GM23338 (cell line): ENCODE results near the gene GATAD2B. TPM values are rescaled to one million over a fixed set of nuclear protein-coding genes. Genes with fewer than 3 reads are reported as not detected.

Experiments used
- ATAC-seq: fragments of 200-7000 bp; cut with Tn5 transposase; 3 replicates; pipeline ENCODE4 v1.9.1; 2020
- DNase-seq: peaks from one replicate; pipeline ENCODE4 v3.0.0-alpha.2; 2015; ENCODE audit warnings: low spot score
- H2AFZ ChIP-seq: fragments of 200-600 bp; sonication (generic); 2 replicates; pipeline ENCODE4 v1.8.0; 2016; ENCODE audit warnings: antibody characterized with exemption, mild to moderate bottlenecking, moderate library complexity
- H3F3A ChIP-seq: fragments of 200-600 bp; sonication (generic); replicated peaks from 2 replicates; pipeline ENCODE4 v1.8.0; 2017; ENCODE audit warnings: antibody characterized with exemption, mixed run types, low read depth
- H3K27ac ChIP-seq: fragments of 200-600 bp; sonication (generic); 2 replicates; pipeline ENCODE4 v1.6.1; 2016; ENCODE audit warnings: low read depth
- H3K27me3 ChIP-seq: fragments of 200-600 bp; sonication (generic); 2 replicates; pipeline ENCODE4 v1.8.0; 2016; ENCODE audit warnings: mild to moderate bottlenecking, mixed run types, moderate library complexity; ENCODE audit not compliant: insufficient read depth
- H3K36me3 ChIP-seq: fragments of 200-600 bp; sonication (generic); 2 replicates; pipeline ENCODE4 v1.8.0; 2016; ENCODE audit warnings: mild to moderate bottlenecking; ENCODE audit not compliant: insufficient read depth
- H3K4me1 ChIP-seq: fragments of 200-600 bp; sonication (generic); 2 replicates; pipeline ENCODE4 v1.8.0; 2016; ENCODE audit warnings: mild to moderate bottlenecking, moderate library complexity; ENCODE audit not compliant: insufficient read depth
- H3K4me2 ChIP-seq: fragments of 200-600 bp; sonication (generic); 2 replicates; pipeline ENCODE4 v1.7.1; 2017; ENCODE audit warnings: mixed run types
- H3K4me3 ChIP-seq: fragments of 200-600 bp; sonication (generic); 2 replicates; pipeline ENCODE4 v1.6.1; 2016; ENCODE audit warnings: mixed run types
- H3K79me2 ChIP-seq: fragments of 200-600 bp; sonication (generic); replicated peaks from 2 replicates; pipeline ENCODE4 v1.8.0; 2017; ENCODE audit warnings: mild to moderate bottlenecking; ENCODE audit not compliant: insufficient read depth
- H3K9me2 ChIP-seq: fragments of 200-600 bp; sonication (generic); 2 replicates; pipeline ENCODE4 v1.8.0; 2017; ENCODE audit not compliant: insufficient read depth
- H4K20me1 ChIP-seq: fragments of 200-600 bp; sonication (generic); replicated peaks from 2 replicates; pipeline ENCODE4 v1.8.0; 2017; ENCODE audit warnings: mild to moderate bottlenecking; ENCODE audit not compliant: insufficient read depth
- H3K27ac Mint-ChIP-seq: 2 replicates; pipeline ENCODE4 v1.8.0; 2020; ENCODE audit warnings: inconsistent platforms, mild to moderate bottlenecking, moderate library complexity, mixed read lengths
- H3K27me3 Mint-ChIP-seq: 3 replicates; pipeline ENCODE4 v1.8.0; 2022; ENCODE audit warnings: low read depth, mild to moderate bottlenecking, moderate library complexity, mixed read lengths, inconsistent platforms; ENCODE audit not compliant: insufficient read depth, poor library complexity
- H3K36me3 Mint-ChIP-seq: 3 replicates; pipeline ENCODE4 v1.8.0; 2021; ENCODE audit warnings: low read depth, mild to moderate bottlenecking, inconsistent platforms, moderate library complexity, mixed read lengths
- H3K4me1 Mint-ChIP-seq: 3 replicates; pipeline ENCODE4 v1.8.0; 2020; ENCODE audit warnings: mild to moderate bottlenecking, inconsistent platforms, mixed read lengths
- H3K4me3 Mint-ChIP-seq: 3 replicates; pipeline ENCODE4 v1.8.0; 2021; ENCODE audit warnings: moderate library complexity, mild to moderate bottlenecking, inconsistent platforms, mixed read lengths
- H3K9me3 Mint-ChIP-seq: 3 replicates; pipeline ENCODE4 v1.8.0; 2020; ENCODE audit warnings: moderate library complexity, mild to moderate bottlenecking, inconsistent platforms, mixed read lengths
- CREB1 ChIP-seq: fragments of 250-450 bp; sonication (Bioruptor Pico); IDR thresholded peaks from 2 replicates; pipeline ENCODE4 v1.5.0; 2020; ENCODE audit warnings: low read depth, mild to moderate bottlenecking, moderate library complexity
- CTCF ChIP-seq, 2 experiments: fragments of 200-600 bp in 1 of 2; sonication (generic) in 1 of 2; conservative IDR thresholded peaks; 2 replicates each; pipeline versions ENCODE4 v1.5.1 to v1.6.1; 2016 to 2017; ENCODE audit warnings: antibody characterized with exemption in 2 of 2, low read depth in 2 of 2, mild to moderate bottlenecking in 2 of 2, moderate library complexity in 1 of 2
- EZH2 ChIP-seq: fragments of 200-600 bp; sonication (generic); IDR thresholded peaks from one replicate; pipeline ENCODE4 v1.8.0; 2017; ENCODE audit warnings: antibody characterized with exemption, mild to moderate bottlenecking, low read depth; ENCODE audit not compliant: unreplicated experiment
- EZH2phosphoT487 ChIP-seq: fragments of 200-600 bp; sonication (generic); IDR thresholded peaks from one replicate; pipeline ENCODE4 v1.8.1; 2018; ENCODE audit warnings: antibody characterized with exemption; ENCODE audit not compliant: unreplicated experiment
- JUNB ChIP-seq: IDR thresholded peaks from one replicate; pipeline ENCODE4 v1.6.1; 2016; ENCODE audit warnings: antibody characterized with exemption; ENCODE audit not compliant: unreplicated experiment
- NANOG ChIP-seq: IDR thresholded peaks from 2 replicates; pipeline ENCODE4 v1.6.1; 2016; ENCODE audit warnings: antibody characterized with exemption, borderline replicate concordance
- POLR2AphosphoS5 ChIP-seq: IDR thresholded peaks from 2 replicates; pipeline ENCODE4 v1.6.1; 2016; ENCODE audit warnings: antibody characterized with exemption, low read depth
- REST ChIP-seq: IDR thresholded peaks from one replicate; pipeline ENCODE4 v1.6.1; 2018; ENCODE audit warnings: antibody characterized with exemption; ENCODE audit not compliant: unreplicated experiment
- STAT1 ChIP-seq: IDR thresholded peaks from one replicate; pipeline ENCODE4 v1.6.1; 2016; ENCODE audit warnings: antibody characterized with exemption; ENCODE audit not compliant: unreplicated experiment
- ZNF114 ChIP-seq: fragments of 250-450 bp; sonication (Bioruptor Pico); IDR thresholded peaks from 2 replicates; pipeline ENCODE4 v1.5.0; 2020; ENCODE audit warnings: mild to moderate bottlenecking, moderate library complexity
- ZNF331 ChIP-seq: fragments of 250-450 bp; sonication (Bioruptor Pico); IDR thresholded peaks from 2 replicates; pipeline ENCODE4 v1.5.0; 2020; ENCODE audit warnings: low read depth, mild to moderate bottlenecking, moderate library complexity
- ZNF462 ChIP-seq: fragments of 250-450 bp; sonication (Bioruptor Pico); IDR thresholded peaks from 2 replicates; pipeline ENCODE4 v1.5.0; 2020; ENCODE audit warnings: mild to moderate bottlenecking, moderate library complexity
- polyA plus RNA-seq: library from polyadenylated mRNA; unstranded; fragments of >200 nt; fragmentation: Nextera tagmentation; extraction: Ambion mirVana; gene quantifications from 2 replicates; pipeline ENCODE4 v1.2.1, GENCODE V29; 2016
- total RNA-seq: library from RNA; depleted of rRNA; stranded (reverse); fragments of >200 nt; shearing (Covaris generic); gene quantifications from 2 replicates; pipeline ENCODE4 v1.2.3, GENCODE V29; 2014

Gene GATAD2B
- total and polyA plus RNA-seq, 2 experiments from 2014 or later, result 5.2 to 17.8 TPM

GRCh38 chr1:153791648-153792253 lies 131.0 kb downstream of the GATAD2B start (continued):
- TF ChIP-seq ZNF462, result no peak
- no peak for TF ChIP-seq JUNB
- no peak for TF ChIP-seq EZH2phosphoT487
- no peak for TF ChIP-seq ZNF114 (CRISPR knock-in tag)

- Histone ChIP-seq H3K4me2 (no peak overlapping the region), H3K4me1 (peaks cover 19% of the 10 kb centered on the region), H3K27ac (no peak overlapping the region), H3F3A (0 out of 2 replicates have a peak, but pooled peaks cover 12% of the 10 kb centered on the region), H3K27me3 (no peaks in the 10 kb centered on the region), H3K79me2 (no peaks in the 10 kb centered on the region), H3K4me3 (no peak overlapping the region), H3K36me3 (no peaks in the 10 kb centered on the region), H4K20me1 (no peaks in the 10 kb centered on the region), H3K9me2 (no peaks in the 10 kb centered on the region), H2AFZ (peak overlapping the region; percentile 90; the same call in 1 of the 2 replicates)
- Mint-ChIP-seq H3K4me3 (no peak overlapping the region), H3K4me1 (peaks cover 31% of the 10 kb centered on the region), H3K9me3 (no peaks in the 10 kb centered on the region), H3K36me3 (no peaks in the 10 kb centered on the region), H3K27me3 (peaks cover 15% of the 10 kb centered on the region), H3K27ac (no peak overlapping the region)
- no peak for TF ChIP-seq EZH2phosphoT487
- TF ChIP-seq EZH2, result no peak
- no peak for TF ChIP-seq STAT1
- TF ChIP-seq CTCF (conservative IDR thresholded peaks at IDR 0.05; ENCODE audit: low read depth in 2 of 2), result no peak
- TF ChIP-seq REST, result no peak
- no peak for TF ChIP-seq JUNB
- no peak for TF ChIP-seq POLR2AphosphoS5
- TF ChIP-seq NANOG, result no peak
- no peak for TF ChIP-seq ZNF114 (CRISPR knock-in tag)
- TF ChIP-seq CREB1, result no peak
- TF ChIP-seq ZNF331, result no peak
- DNase-seq, result no peak
- no peak for ATAC-seq
Observed at GRCh38 chr1:153790966-153791647, 131.7 kb downstream of the GATAD2B start.
